ENCODE data around the gene GIPC3.

DNA sequence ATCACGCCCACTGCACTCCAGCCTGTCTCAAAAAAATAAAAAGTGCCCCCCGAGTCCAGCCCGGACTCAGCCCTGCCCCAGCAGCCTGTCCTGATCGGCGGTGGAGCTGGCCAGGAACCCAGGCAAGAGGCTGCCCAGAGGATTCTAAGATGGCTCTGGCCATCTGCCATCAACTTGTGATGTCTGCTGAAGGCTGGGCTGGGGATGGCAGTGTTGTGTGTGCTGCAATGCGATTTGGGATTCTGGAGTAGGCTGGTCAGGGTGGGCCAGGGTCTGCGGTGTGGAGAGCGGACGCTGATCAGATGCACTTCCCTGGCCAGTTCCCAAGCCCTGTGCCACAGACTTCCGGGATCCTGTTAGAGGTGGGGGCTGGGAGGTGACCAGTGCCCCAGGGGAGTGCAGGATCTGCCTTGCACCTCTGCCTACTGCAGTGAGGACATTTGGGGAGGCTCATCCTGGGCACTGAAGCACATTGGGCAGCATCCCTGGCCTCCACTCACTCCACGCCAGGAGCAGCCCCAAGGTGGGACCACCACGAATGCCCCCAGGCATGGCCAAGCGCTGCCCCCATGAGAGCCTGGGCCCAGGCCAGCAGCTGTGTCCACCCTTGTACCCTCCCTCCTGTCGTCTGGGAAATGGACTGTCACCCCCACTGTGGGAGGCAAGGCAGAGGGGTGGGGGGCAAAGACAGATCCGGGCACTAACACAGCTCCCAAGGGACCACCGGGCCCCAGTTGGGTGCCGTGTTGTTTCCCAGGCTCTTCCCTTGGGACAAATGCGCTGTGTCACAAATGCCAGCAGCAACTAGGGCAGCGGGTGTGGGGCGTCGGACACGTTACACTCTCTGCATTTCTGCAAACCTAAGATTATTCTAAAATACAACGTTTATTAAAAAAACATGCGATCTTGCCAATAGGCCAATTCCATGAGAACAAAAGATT is 24.8 kb downstream of the GIPC3 start:
- TF ChIP-seq, protein P1, sequence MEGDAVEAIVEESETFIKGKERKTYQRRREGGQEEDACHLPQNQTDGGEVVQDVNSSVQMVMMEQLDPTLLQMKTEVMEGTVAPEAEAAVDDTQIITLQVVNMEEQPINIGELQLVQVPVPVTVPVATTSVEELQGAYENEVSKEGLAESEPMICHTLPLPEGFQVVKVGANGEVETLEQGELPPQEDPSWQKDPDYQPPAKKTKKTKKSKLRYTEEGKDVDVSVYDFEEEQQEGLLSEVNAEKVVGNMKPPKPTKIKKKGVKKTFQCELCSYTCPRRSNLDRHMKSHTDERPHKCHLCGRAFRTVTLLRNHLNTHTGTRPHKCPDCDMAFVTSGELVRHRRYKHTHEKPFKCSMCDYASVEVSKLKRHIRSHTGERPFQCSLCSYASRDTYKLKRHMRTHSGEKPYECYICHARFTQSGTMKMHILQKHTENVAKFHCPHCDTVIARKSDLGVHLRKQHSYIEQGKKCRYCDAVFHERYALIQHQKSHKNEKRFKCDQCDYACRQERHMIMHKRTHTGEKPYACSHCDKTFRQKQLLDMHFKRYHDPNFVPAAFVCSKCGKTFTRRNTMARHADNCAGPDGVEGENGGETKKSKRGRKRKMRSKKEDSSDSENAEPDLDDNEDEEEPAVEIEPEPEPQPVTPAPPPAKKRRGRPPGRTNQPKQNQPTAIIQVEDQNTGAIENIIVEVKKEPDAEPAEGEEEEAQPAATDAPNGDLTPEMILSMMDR (IDR thresholded peaks at IDR 0.05): no peak
- TF ChIP-seq POLR2AphosphoS5 (IDR thresholded peaks at IDR 0.05) (no peak), POLR2A (IDR thresholded peaks at IDR 0.05) (no peak), EP300 (IDR thresholded peaks at IDR 0.05) (no peak)
